Renal pelvis (tissue), 4 donors: Measurements from ENCODE around the gene BPGM. TPM values are rescaled to one million over a fixed set of nuclear protein-coding genes. Genes with fewer than 3 reads are reported as not detected.
"Not testable (repeated sequence)": the region's sequence is repeated elsewhere in the genome, so short reads cannot be mapped to it uniquely, and the experiment has no call there.

Source experiments
- DNase-seq: peaks from one replicate; pipeline ENCODE4 v3.0.0-alpha.2; 2013
- polyA plus RNA-seq, 3 donors: library from polyadenylated mRNA; unstranded; fragments of 120-200 nt; gene quantifications; one replicate each; pipeline ENCODE4 v1.2.1, GENCODE V29; 2013; ENCODE audit not compliant: insufficient read length in 3 of 3

The BPGM gene
- polyA plus RNA-seq, 3 donors, result 38.6 to 43.0 (median 39.7) TPM

GRCh38 chr7:134657526-134657925, 10.9 kb downstream of the BPGM start:
- peak; percentile 22 for DNase-seq

- DNase-seq, result no peak
Observed at GRCh38 chr7:134660242-134660785, 13.7 kb downstream of the BPGM start.

DNA sequence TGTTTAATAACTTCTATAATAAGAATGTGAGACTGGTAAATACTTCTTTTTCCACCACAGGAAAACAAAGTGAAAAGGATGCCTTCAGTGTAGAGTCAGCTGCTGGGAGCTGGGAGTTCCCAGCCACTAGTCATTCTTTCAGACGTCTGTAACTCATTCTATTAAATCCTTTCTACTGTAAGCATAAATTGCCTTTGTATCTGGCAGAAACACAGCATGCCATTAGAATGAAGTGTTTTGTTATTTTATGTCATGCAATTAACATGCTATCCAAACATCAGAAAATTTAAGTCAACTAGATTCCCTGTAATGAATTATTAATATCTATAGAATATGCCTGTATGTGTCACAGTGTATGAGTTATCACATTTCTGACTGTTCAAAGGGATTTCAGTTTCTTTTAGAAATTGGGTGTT, 14.3 kb downstream of the BPGM start:
- no peak for DNase-seq

DNA sequence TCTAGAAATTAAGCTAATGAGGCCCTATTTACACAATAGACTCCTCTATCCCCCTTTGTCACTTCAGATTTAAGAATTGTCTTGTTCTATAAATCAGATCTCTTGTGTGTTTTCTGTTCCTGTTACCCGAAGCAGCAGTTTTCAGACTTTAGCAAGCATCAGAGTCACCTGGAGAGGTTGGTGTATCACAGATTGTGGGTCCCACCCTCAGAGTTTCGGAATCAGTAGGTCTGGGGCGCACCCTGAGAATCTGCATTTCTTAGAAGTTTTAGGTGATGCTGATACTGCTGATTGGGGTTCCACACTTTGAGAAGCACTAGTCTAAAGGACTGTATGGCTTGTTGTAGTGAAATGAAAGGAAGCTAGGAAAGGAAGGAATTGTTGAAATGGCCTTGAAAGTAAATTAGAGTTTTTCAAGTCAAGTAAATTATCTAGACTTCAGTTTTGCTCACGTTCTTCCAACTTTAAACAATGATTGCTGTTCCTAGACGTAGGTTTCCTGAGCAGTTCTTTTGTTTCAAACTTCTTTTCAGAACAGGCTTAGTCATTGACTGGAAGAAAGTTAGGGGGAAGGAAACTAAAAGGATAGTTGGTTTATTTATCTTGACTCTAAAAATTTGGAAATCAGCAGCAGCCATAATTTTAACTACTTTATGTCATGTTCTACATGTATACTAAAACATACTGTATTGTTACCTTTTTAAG, 15.7 kb downstream of the BPGM start:
- no peak for DNase-seq

DNA sequence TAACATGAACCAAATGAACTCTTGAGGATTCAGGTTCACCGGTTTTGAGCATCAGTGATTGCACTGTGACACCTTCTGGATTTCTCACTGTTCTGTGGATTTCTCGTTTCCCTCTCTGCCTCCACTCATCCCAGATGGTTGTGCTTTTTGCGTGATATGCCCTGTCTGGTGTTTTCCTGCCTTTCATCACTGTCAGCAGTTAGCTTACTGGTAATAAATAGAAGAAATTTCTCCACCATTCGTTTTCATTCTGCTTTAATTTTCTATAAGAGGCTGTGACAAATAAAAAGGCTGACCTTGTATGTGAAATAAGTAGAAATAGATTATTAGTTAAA, 16.2 kb downstream of the BPGM start:
- DNase-seq, result no peak

DNA sequence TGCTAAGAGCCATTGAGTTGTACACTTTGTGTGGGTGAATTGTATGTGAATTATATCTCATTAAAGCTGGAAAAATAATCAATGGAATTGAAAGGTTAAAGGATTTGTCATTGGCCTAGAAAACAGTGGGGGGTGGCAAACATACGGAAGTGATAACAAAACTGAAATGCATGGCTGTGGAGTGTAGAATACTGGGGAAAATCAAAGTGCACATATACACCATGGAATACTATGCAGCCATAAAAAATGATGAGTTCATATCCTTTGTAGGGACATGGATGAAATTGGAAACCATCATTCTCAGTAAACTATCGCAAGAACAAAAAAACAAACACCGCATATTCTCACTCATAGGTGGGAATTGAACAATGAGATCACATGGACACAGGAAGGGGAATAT, 18.4 kb downstream of the BPGM start:
- DNase-seq, result not testable (repeated sequence)

DNA sequence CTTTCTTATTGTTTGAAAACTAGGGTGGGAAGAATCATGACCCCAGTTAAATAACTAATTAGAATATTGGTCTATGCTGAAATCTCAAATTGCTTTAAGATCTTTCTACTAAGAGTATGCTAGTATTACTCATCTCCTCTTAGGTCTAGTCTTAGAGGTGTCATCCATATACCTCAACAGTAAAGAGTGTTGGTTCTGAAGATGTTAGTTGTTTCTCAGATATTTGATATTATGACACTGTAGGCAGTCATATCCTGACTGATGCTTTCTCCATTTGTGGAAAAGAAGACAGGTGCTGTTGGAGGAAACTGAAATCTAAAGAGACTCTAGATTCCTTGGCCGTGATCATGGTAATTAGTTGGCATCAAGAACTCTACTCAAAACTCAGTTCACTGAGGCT, 21.2 kb downstream of the BPGM start:
- DNase-seq, result no peak

DNA sequence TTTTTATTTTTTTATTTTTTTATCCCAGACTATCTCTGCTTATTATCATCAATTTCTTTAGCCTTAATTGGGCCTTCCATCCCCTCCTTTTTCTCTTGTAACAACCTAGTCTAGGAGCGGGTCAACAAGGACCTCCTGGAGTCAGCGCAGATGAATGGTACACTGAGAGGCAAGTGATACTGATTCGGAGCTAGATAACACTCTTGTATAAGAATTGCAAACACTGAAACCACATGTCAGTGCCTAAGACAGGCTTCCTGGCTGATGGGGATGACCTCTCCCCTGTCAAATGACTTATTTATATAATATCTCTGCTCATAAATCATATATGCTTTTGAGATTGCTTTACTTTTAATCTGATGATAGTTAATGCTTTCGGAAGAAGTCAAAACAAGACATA, 22.7 kb downstream of the BPGM start:
- no peak for DNase-seq

- DNase-seq, result peak; percentile 35
Observed at GRCh38 chr7:134669845-134670373, 23.3 kb downstream of the BPGM start.

DNA sequence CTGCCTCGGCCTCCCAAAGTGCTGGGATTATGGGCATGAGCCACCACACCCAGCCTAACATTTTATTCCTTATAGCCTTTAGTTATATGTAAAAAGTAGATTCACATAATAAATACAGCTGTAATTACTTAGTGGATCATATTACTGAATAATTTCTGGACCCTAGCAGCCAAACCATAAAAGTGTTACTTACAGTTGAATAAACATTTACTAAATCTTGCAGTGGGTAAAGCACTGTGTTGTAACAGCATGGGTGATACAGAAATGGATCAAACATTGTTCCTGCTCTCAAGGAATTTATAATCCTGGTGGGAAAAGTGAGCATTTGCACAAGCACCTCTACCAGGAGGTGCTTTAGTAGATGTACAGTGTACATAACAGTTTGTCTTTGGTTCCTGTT, 25.0 kb downstream of the BPGM start:
- DNase-seq, result no peak

- no peak for DNase-seq
Observed at GRCh38 chr7:134674424-134674823, 27.8 kb downstream of the BPGM start.

- DNase-seq, result no peak
Observed at GRCh38 chr7:134676743-134677142, 30.1 kb downstream of the BPGM start.

- no peak for DNase-seq
Observed at GRCh38 chr7:134678115-134678514, 31.5 kb downstream of the BPGM start.

DNA sequence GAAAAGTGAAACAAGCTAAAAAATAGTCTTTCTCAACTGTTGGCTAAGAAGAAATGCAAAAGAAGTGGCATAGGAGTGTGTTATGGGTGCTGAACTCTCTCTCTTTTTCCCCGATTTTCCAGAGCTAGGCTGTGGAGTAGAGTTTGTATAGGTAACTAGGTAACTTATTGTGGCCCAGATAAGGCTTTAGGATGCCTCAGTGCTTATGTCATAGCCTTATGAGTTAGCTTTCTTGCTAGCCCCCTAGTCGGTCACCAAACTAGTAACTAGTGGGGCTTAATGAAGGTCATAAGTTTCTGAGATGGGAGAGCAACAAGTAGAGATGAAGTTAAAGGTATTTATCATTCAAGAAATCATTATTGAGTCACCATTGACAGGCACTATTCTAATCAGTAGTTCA, 32.4 kb downstream of the BPGM start:
- no peak for DNase-seq

GRCh38 chr7:134684165-134684564, 37.5 kb downstream of the BPGM start:
- no peak for DNase-seq

DNA sequence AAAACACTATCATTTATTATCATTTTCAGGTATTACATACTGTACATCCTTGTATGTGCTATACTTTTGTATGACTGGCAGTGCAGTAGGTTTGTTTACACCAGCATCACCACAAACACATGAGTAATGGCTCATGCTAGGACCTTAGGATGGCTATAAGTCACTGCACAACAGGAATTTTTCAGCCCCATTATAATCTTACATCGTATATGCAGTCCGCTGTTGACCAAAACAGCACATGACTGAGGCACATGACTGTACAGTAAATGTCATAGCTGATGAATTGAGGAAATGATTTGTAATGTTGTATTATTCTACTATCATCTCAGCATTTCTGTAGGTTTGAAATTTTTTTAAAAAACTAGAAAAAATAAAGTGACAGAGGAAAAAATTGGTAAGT, 38.6 kb downstream of the BPGM start:
- DNase-seq, result no peak

DNA sequence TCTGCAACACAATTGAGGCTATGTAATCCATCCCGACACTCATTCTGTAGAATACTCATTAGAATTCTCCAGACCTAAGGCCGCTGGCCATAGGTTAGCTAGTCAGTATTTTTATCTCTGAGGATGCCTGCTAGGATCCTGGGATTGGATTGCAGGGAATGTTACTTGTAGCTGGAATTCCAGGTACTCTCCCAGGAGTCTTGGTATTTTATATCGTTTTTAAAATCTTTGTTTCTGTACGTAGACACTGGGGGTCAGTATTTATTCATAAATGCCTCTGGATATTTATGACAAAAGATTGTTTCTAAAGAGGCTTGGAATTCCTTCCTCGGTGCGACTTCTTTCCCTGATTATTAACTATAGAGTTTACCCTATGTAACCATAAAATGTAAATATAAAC, 40.1 kb downstream of the BPGM start:
- DNase-seq, result no peak

GRCh38 chr7:134689550-134689949, 42.9 kb downstream of the BPGM start:
- not testable (repeated sequence) for DNase-seq

DNA sequence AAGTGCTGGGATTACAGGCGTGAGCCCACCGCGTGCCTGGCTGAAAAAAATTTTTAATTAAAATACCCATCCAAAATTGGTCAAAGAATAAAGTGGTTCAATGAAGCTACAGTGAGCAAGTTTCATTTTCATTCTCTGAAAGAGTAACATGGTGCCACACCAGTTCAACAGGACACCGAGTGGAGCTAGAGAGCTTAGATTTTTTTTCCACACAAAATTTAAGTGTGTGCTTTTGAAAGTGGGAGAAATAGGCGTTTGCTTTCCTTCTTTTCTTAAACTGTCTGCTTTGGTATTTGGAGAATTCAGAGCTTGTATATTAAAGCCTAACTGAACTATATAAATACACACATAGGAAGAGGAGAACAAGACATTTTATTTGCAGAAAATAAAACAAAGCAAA, 43.4 kb downstream of the BPGM start:
- peak; percentile 56 for DNase-seq

DNA sequence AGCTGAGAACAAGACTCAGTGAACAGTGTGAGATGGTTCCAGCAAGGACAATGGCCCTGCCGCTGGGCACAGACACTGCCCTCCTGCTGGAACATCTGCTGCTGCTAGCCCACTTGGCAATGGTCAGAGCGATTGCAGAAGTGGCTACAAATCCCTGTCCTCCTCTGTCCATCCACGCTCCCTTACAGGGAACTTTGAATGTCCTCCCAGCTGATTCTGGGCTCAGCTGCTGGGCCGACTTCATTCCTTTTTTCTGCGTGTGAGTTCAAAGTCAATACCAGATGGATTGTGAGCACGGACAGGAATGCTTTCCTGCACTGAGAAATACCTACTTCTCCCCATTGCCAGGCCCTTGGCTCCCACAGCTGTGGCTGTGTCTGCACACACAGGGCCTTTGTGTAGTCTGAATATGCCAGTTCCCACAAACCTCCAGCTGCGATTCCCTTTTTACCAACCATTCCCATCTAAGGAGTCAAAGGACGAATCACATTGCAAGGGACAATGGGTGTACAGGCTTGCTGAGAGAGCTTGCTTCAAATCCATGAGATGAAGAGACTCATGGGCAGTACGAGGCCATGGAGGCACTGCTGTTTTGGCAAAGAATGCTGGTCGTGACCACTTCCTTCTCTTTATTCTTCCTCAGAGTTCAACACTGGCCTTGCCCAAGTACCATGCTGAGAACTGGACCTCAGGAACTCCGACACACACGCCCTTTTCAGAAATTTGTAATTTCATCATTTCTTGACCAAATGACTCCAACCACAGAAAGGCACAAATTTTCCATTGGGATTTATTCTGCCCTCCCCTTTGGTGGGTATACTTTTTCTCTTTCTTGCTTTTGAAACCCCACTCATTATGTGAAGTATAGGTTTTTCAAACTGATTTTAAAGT, 44.2 kb downstream of the BPGM start:
- DNase-seq, result no peak

- peak; percentile 40 for DNase-seq
Observed at GRCh38 chr7:134691546-134692343, 45.1 kb downstream of the BPGM start.

GRCh38 chr7:134692344-134692705, 45.7 kb downstream of the BPGM start:
- DNase-seq, result no peak
